NCI-H510A treated with DMSO at 0.1 percent for 48 hours (cell line): ENCODE measurements around the gene FAM50B.
"Not testable (repeated sequence)": the region's sequence is repeated elsewhere in the genome, so short reads cannot be mapped to it uniquely, and the experiment has no call there.

Experiments used
- DNase-seq: peaks from one replicate; lab custom pipeline; 2025; lab: John Stamatoyannopoulos, UW

FAM50B gene

GRCh38 chr6:3849681-3850450 is 693 bp downstream of the FAM50B start:
- DNase-seq, result peak; percentile 1

GRCh38 chr6:3850451-3851203 is 1.5 kb downstream of the FAM50B start:
- no peak for DNase-seq

- DNase-seq, result no peak
Measured at GRCh38 chr6:3851839-3852238, 2.7 kb downstream of the FAM50B start.

- DNase-seq, result no peak
Measured at GRCh38 chr6:3852391-3852790, 3.2 kb downstream of the FAM50B start.

- no peak for DNase-seq
Measured at GRCh38 chr6:3855866-3856265, 6.7 kb downstream of the FAM50B start.

- no peak for DNase-seq
Measured at GRCh38 chr6:3856576-3856975, 7.4 kb downstream of the FAM50B start.

- DNase-seq, result no peak
Measured at GRCh38 chr6:3857468-3858456, 8.6 kb downstream of the FAM50B start.

GRCh38 chr6:3859878-3860552 is 10.8 kb downstream of the FAM50B start:
- DNase-seq, result no peak

GRCh38 chr6:3861424-3861823 is 12.3 kb downstream of the FAM50B start:
- DNase-seq, result no peak

- no peak for DNase-seq
Measured at GRCh38 chr6:3862038-3862437, 12.9 kb downstream of the FAM50B start.

- DNase-seq, result not testable (repeated sequence)
Measured at GRCh38 chr6:3863322-3863721, 14.1 kb downstream of the FAM50B start.

- DNase-seq, result no peak
Measured at GRCh38 chr6:3865463-3865862, 16.3 kb downstream of the FAM50B start.

- no peak for DNase-seq
Measured at GRCh38 chr6:3867641-3868502, 18.7 kb downstream of the FAM50B start.

GRCh38 chr6:3868544-3868943 is 19.4 kb downstream of the FAM50B start:
- DNase-seq, result no peak

- no peak for DNase-seq
Measured at GRCh38 chr6:3869284-3869631, 20.1 kb downstream of the FAM50B start.

- no peak for DNase-seq
Measured at GRCh38 chr6:3869632-3870527, 20.7 kb downstream of the FAM50B start.

GRCh38 chr6:3870528-3870925 is 21.4 kb downstream of the FAM50B start:
- DNase-seq, result no peak

- no peak for DNase-seq
Measured at GRCh38 chr6:3871515-3871914, 22.3 kb downstream of the FAM50B start.

GRCh38 chr6:3871939-3872338 is 22.8 kb downstream of the FAM50B start:
- DNase-seq, result no peak

GRCh38 chr6:3872370-3872854 is 23.2 kb downstream of the FAM50B start:
- DNase-seq, result no peak
